WERI-Rb-1 (cell line): ENCODE measurements around the gene TENM4.

ENCODE experiments used
- DNase-seq: peaks from one replicate; pipeline ENCODE4 v3.0.0-alpha.2; 2020
- H3K27ac ChIP-seq: fragments of 250-450 bp; sonication (Bioruptor Pico); 2 replicates; pipeline ENCODE4 v1.5.1; 2020; ENCODE audit warnings: mild to moderate bottlenecking, moderate library complexity
- H3K27me3 ChIP-seq: fragments of 250-450 bp; sonication (Bioruptor Pico); 2 replicates; pipeline ENCODE4 v1.5.1; 2021; ENCODE audit warnings: mild to moderate bottlenecking, low read depth, moderate library complexity; ENCODE audit not compliant: insufficient read depth, severe bottlenecking
- H3K36me3 ChIP-seq: fragments of 250-450 bp; sonication (Bioruptor Pico); 2 replicates; pipeline ENCODE4 v1.5.1; 2020; ENCODE audit warnings: mild to moderate bottlenecking, moderate library complexity
- H3K4me3 ChIP-seq: 2 replicates; pipeline ENCODE4 v1.5.1; 2011; ENCODE audit warnings: low read depth, mild to moderate bottlenecking, control low read depth, low read length
- H3K9me3 ChIP-seq: fragments of 250-450 bp; sonication (Bioruptor Pico); 2 replicates; pipeline ENCODE4 v1.5.1; 2021; ENCODE audit warnings: mild to moderate bottlenecking, moderate library complexity; ENCODE audit not compliant: severe bottlenecking
- CTCF ChIP-seq: IDR thresholded peaks from 2 replicates; pipeline ENCODE4 v1.5.1; 2011; ENCODE audit warnings: low read depth, mild to moderate bottlenecking, control low read depth, inconsistent platforms, low read length

The TENM4 gene

GRCh38 chr11:79314906-79315689, 125.7 kb downstream of the TENM4 start:
- Histone ChIP-seq H3K4me3 (no peak overlapping the region), H3K36me3 (no peaks in the 10 kb centered on the region), H3K27me3 (peaks cover 8% of the 10 kb centered on the region), H3K9me3 (no peaks in the 10 kb centered on the region), H3K27ac (no peak overlapping the region)
- no peak for TF ChIP-seq CTCF
- no peak for DNase-seq

GRCh38 chr11:79313530-79313913, 127.3 kb downstream of the TENM4 start:
- Histone ChIP-seq H3K27ac (no peak overlapping the region), H3K9me3 (no peaks in the 10 kb centered on the region), H3K4me3 (no peak overlapping the region), H3K27me3 (peaks cover 8% of the 10 kb centered on the region), H3K36me3 (no peaks in the 10 kb centered on the region)
- no peak for TF ChIP-seq CTCF
- no peak for DNase-seq

- no peak overlapping the region for H3K27ac ChIP-seq
- DNase-seq, result no peak
- H3K36me3 ChIP-seq, result no peaks in the 10 kb centered on the region
- no peak for TF ChIP-seq CTCF
- no peak overlapping the region for H3K4me3 ChIP-seq
- H3K27me3 ChIP-seq, result peaks cover 8% of the 10 kb centered on the region
- H3K9me3 ChIP-seq, result no peaks in the 10 kb centered on the region
These were observed 128.0 kb downstream of the TENM4 start for GRCh38 chr11:79312617-79313529.

GRCh38 chr11:79311461-79311860, 129.4 kb downstream of the TENM4 start:
- Histone ChIP-seq H3K36me3 (no peaks in the 10 kb centered on the region), H3K27me3 (peaks cover 8% of the 10 kb centered on the region), H3K27ac (no peak overlapping the region), H3K4me3 (no peak overlapping the region), H3K9me3 (no peaks in the 10 kb centered on the region)
- no peak for DNase-seq
- no peak for TF ChIP-seq CTCF

- Histone ChIP-seq H3K27ac (no peak overlapping the region), H3K36me3 (no peaks in the 10 kb centered on the region), H3K27me3 (peaks cover 8% of the 10 kb centered on the region), H3K4me3 (no peak overlapping the region), H3K9me3 (no peaks in the 10 kb centered on the region)
- TF ChIP-seq CTCF, result no peak
- no peak for DNase-seq
These were observed 131.4 kb downstream of the TENM4 start for GRCh38 chr11:79309407-79309806.
